ENCODE measurements around the gene PRSS2.
"Not testable (repeated sequence)": the region's sequence is repeated elsewhere in the genome, so short reads cannot be mapped to it uniquely, and the experiment has no call there.

PRSS2 gene

GRCh38 chr7:142760071-142760642 is 10.6 kb upstream of the PRSS2 start:
- no peak for DNase-seq

GRCh38 chr7:142761606-142762005 is 9.2 kb upstream of the PRSS2 start:
- DNase-seq, result not testable (repeated sequence)

GRCh38 chr7:142762104-142762503 is 8.7 kb upstream of the PRSS2 start:
- no peak for DNase-seq

- no peak for DNase-seq
These were observed 3.3 kb upstream of the PRSS2 start for GRCh38 chr7:142767451-142767850.

GRCh38 chr7:142767861-142768260 is 2.9 kb upstream of the PRSS2 start:
- no peak for DNase-seq

- DNase-seq, result not testable (repeated sequence)
These were observed 1.9 kb upstream of the PRSS2 start for GRCh38 chr7:142768885-142769284.

GRCh38 chr7:142771353-142771723 is 568 bp downstream of the PRSS2 start:
- DNase-seq, result no peak

GRCh38 chr7:142772051-142772450 is 1.3 kb downstream of the PRSS2 start:
- DNase-seq, result no peak

GRCh38 chr7:142772673-142773072 is 1.9 kb downstream of the PRSS2 start:
- no peak for DNase-seq

- no peak for DNase-seq
These were observed 2.5 kb downstream of the PRSS2 start for GRCh38 chr7:142773230-142773629.

GRCh38 chr7:142773937-142774744 is 3.4 kb downstream of the PRSS2 start:
- DNase-seq, result no peak

GRCh38 chr7:142774826-142775225 is 4.1 kb downstream of the PRSS2 start:
- no peak for DNase-seq

- DNase-seq, result not testable (repeated sequence)
These were observed 4.8 kb downstream of the PRSS2 start for GRCh38 chr7:142775351-142776115.

GRCh38 chr7:142776206-142776844 is 5.6 kb downstream of the PRSS2 start:
- no peak for DNase-seq

- DNase-seq, result not testable (repeated sequence)
These were observed 6.1 kb downstream of the PRSS2 start for GRCh38 chr7:142776845-142777225.

- no peak for DNase-seq
These were observed 6.5 kb downstream of the PRSS2 start for GRCh38 chr7:142777318-142777717.

GRCh38 chr7:142782922-142783900 is 12.4 kb downstream of the PRSS2 start:
- peak; percentile 77 for DNase-seq

- DNase-seq, result no peak
These were observed 13.3 kb downstream of the PRSS2 start for GRCh38 chr7:142784096-142784495.

- DNase-seq, result peak; percentile 75
These were observed 13.9 kb downstream of the PRSS2 start for GRCh38 chr7:142784716-142785115.

GRCh38 chr7:142785841-142786250 is 15.1 kb downstream of the PRSS2 start:
- peak; percentile 93 for DNase-seq

- DNase-seq, result no peak
These were observed 16.4 kb downstream of the PRSS2 start for GRCh38 chr7:142787034-142787768.
